Measurements from ENCODE around the gene MEI4. TPM values are rescaled to one million over a fixed set of nuclear protein-coding genes. Genes with fewer than 3 reads are reported as not detected.

The MEI4 gene
- total RNA-seq, 2 experiments from 2014 or later, result not detected

GRCh38 chr6:77879527-77879926 lies 226.7 kb downstream of the MEI4 start:
- DNase-seq (no peak), ATAC-seq (no peak)
- H3K27me3 Mint-ChIP-seq, result no peaks in the 10 kb centered on the region
- CTCF ChIA-PET, result no interaction called here
- no peaks in the 10 kb centered on the region for H3K36me3 Mint-ChIP-seq
- no peak overlapping the region for H3K27ac Mint-ChIP-seq
- peaks cover 7% of the 10 kb centered on the region for H3K9me3 Mint-ChIP-seq (ENCODE audit: low read depth)
- no peaks in the 10 kb centered on the region for H3K4me1 Mint-ChIP-seq
- no peak overlapping the region for H3K4me3 Mint-ChIP-seq

- Mint-ChIP-seq H3K4me3 (no peak overlapping the region), H3K27ac (no peak overlapping the region), H3K36me3 (no peaks in the 10 kb centered on the region), H3K27me3 (no peaks in the 10 kb centered on the region), H3K4me1 (no peaks in the 10 kb centered on the region), H3K9me3 (ENCODE audit: low read depth) (peaks cover 3% of the 10 kb centered on the region)
- no peak for DNase-seq
- no peak for ATAC-seq
- CTCF ChIA-PET, result no interaction called here
Observed at GRCh38 chr6:77880501-77880900, 227.7 kb downstream of the MEI4 start.

GRCh38 chr6:77883851-77884250 lies 231.0 kb downstream of the MEI4 start:
- peaks cover 5% of the 10 kb centered on the region for H3K9me3 Mint-ChIP-seq (ENCODE audit: low read depth)
- H3K27ac Mint-ChIP-seq, result no peak overlapping the region
- ATAC-seq (no peak), DNase-seq (no peak)
- H3K4me3 Mint-ChIP-seq, result no peak overlapping the region
- H3K4me1 Mint-ChIP-seq, result no peaks in the 10 kb centered on the region
- CTCF ChIA-PET, result no interaction called here
- H3K36me3 Mint-ChIP-seq, result no peaks in the 10 kb centered on the region
- H3K27me3 Mint-ChIP-seq, result no peaks in the 10 kb centered on the region

- no peak for DNase-seq
- H3K4me3 Mint-ChIP-seq, result no peak overlapping the region
- H3K9me3 Mint-ChIP-seq (ENCODE audit: low read depth), result peaks cover 14% of the 10 kb centered on the region
- ATAC-seq, result no peak
- H3K27me3 Mint-ChIP-seq, result no peaks in the 10 kb centered on the region
- CTCF ChIA-PET, result no interaction called here
- H3K27ac Mint-ChIP-seq, result no peak overlapping the region
- no peaks in the 10 kb centered on the region for H3K4me1 Mint-ChIP-seq
- no peaks in the 10 kb centered on the region for H3K36me3 Mint-ChIP-seq
Observed at GRCh38 chr6:77893391-77893790, 240.6 kb downstream of the MEI4 start.

- Mint-ChIP-seq H3K27me3 (no peaks in the 10 kb centered on the region), H3K4me1 (no peaks in the 10 kb centered on the region), H3K36me3 (no peaks in the 10 kb centered on the region), H3K4me3 (no peak overlapping the region), H3K27ac (no peak overlapping the region), H3K9me3 (ENCODE audit: low read depth) (peaks cover 3% of the 10 kb centered on the region)
- CTCF ChIA-PET, result no interaction called here
- ATAC-seq (no peak), DNase-seq (no peak)
Observed at GRCh38 chr6:77906070-77906469, 253.2 kb downstream of the MEI4 start.

GRCh38 chr6:77910826-77911225 lies 258.0 kb downstream of the MEI4 start:
- CTCF ChIA-PET, result no interaction called here
- Mint-ChIP-seq H3K4me1 (no peaks in the 10 kb centered on the region), H3K27me3 (no peaks in the 10 kb centered on the region), H3K9me3 (ENCODE audit: low read depth) (peaks cover 11% of the 10 kb centered on the region), H3K4me3 (no peak overlapping the region), H3K36me3 (no peaks in the 10 kb centered on the region), H3K27ac (no peak overlapping the region)
- DNase-seq (no peak), ATAC-seq (no peak)

GRCh38 chr6:77926198-77926751 lies 273.4 kb downstream of the MEI4 start:
- Mint-ChIP-seq H3K27me3 (no peaks in the 10 kb centered on the region), H3K9me3 (ENCODE audit: low read depth) (no peaks in the 10 kb centered on the region), H3K36me3 (no peaks in the 10 kb centered on the region), H3K4me3 (no peak overlapping the region), H3K27ac (no peak overlapping the region), H3K4me1 (no peaks in the 10 kb centered on the region)
- no peak for ATAC-seq
- no peak for DNase-seq
- CTCF ChIA-PET, result no interaction called here

- CTCF ChIA-PET, result no interaction called here
- Mint-ChIP-seq H3K9me3 (ENCODE audit: low read depth) (peaks cover 4% of the 10 kb centered on the region), H3K4me3 (no peak overlapping the region), H3K27me3 (no peaks in the 10 kb centered on the region), H3K4me1 (no peaks in the 10 kb centered on the region), H3K27ac (no peak overlapping the region), H3K36me3 (no peaks in the 10 kb centered on the region)
- DNase-seq, result no peak
- ATAC-seq, result no peak
Observed at GRCh38 chr6:77930382-77930781, 277.5 kb downstream of the MEI4 start.

GRCh38 chr6:77930952-77931351 lies 278.1 kb downstream of the MEI4 start:
- ATAC-seq (no peak), DNase-seq (no peak)
- no peak overlapping the region for H3K4me3 Mint-ChIP-seq
- no peak overlapping the region for H3K27ac Mint-ChIP-seq
- CTCF ChIA-PET, result no interaction called here
- no peaks in the 10 kb centered on the region for H3K27me3 Mint-ChIP-seq
- H3K4me1 Mint-ChIP-seq, result no peaks in the 10 kb centered on the region
- H3K9me3 Mint-ChIP-seq (ENCODE audit: low read depth), result peaks cover 4% of the 10 kb centered on the region
- no peaks in the 10 kb centered on the region for H3K36me3 Mint-ChIP-seq

- DNase-seq (no peak), ATAC-seq (no peak)
- Mint-ChIP-seq H3K9me3 (ENCODE audit: low read depth) (peaks cover 16% of the 10 kb centered on the region), H3K27me3 (no peaks in the 10 kb centered on the region), H3K4me3 (no peak overlapping the region), H3K27ac (no peak overlapping the region), H3K4me1 (no peaks in the 10 kb centered on the region), H3K36me3 (no peaks in the 10 kb centered on the region)
- CTCF ChIA-PET, result no interaction called here
Observed at GRCh38 chr6:77962070-77962469, 309.2 kb downstream of the MEI4 start.

GRCh38 chr6:77965449-77965848 lies 312.6 kb downstream of the MEI4 start:
- no peak overlapping the region for H3K27ac Mint-ChIP-seq
- CTCF ChIA-PET, result no interaction called here
- peaks cover 17% of the 10 kb centered on the region for H3K9me3 Mint-ChIP-seq (ENCODE audit: low read depth)
- no peaks in the 10 kb centered on the region for H3K4me1 Mint-ChIP-seq
- ATAC-seq, result no peak
- DNase-seq, result no peak
- no peaks in the 10 kb centered on the region for H3K36me3 Mint-ChIP-seq
- H3K4me3 Mint-ChIP-seq, result no peak overlapping the region
- no peaks in the 10 kb centered on the region for H3K27me3 Mint-ChIP-seq

- peaks cover 2% of the 10 kb centered on the region for H3K9me3 Mint-ChIP-seq (ENCODE audit: low read depth)
- DNase-seq (no peak), ATAC-seq (no peak)
- H3K4me1 Mint-ChIP-seq, result no peaks in the 10 kb centered on the region
- H3K27me3 Mint-ChIP-seq, result no peaks in the 10 kb centered on the region
- no peaks in the 10 kb centered on the region for H3K36me3 Mint-ChIP-seq
- H3K4me3 Mint-ChIP-seq, result no peak overlapping the region
- H3K27ac Mint-ChIP-seq, result no peak overlapping the region
- CTCF ChIA-PET, result no interaction called here
Observed at GRCh38 chr6:77972334-77972733, 319.5 kb downstream of the MEI4 start.

Other genes starting within 250 kb of the MEI4 start
- gene HTR1B, start 189.5 kb upstream of the MEI4 start, total RNA-seq, result not detected